Colon (tissue), 2 donors: ENCODE measurements around the gene TRMT61A.

Source experiments
- FAIRE-seq: peaks from 2 replicates; lab custom pipeline; 2012; peaks lifted over from hg19 to GRCh38; lab: Jason Lieb, UNC
- donor health status: control.
- donor health status: control.

The TRMT61A gene

GRCh38 chr14:103528587-103529382 is at the start of gene TRMT61A:
Gene TRMT61A (plus strand): TSS chr14:103529196. CDS start chr14:103529979, 783 bp downstream.
- no peak for FAIRE-seq

- FAIRE-seq, result no peak
These were observed 48.4 kb upstream of the TRMT61A start for GRCh38 chr14:103480595-103480994.

- no peak for FAIRE-seq
These were observed 45.4 kb upstream of the TRMT61A start for GRCh38 chr14:103483600-103483999.

- FAIRE-seq, result no peak
These were observed 43.5 kb upstream of the TRMT61A start for GRCh38 chr14:103485504-103485903.

- no peak for FAIRE-seq
These were observed 40.9 kb upstream of the TRMT61A start for GRCh38 chr14:103488071-103488470.

- no peak for FAIRE-seq
These were observed 40.0 kb upstream of the TRMT61A start for GRCh38 chr14:103488960-103489359.

GRCh38 chr14:103489621-103490020 is 39.4 kb upstream of the TRMT61A start:
- FAIRE-seq, result no peak

GRCh38 chr14:103491691-103492090 is 37.3 kb upstream of the TRMT61A start:
- no peak for FAIRE-seq

- no peak for FAIRE-seq
These were observed 36.7 kb upstream of the TRMT61A start for GRCh38 chr14:103492156-103492925.

GRCh38 chr14:103495854-103496253 is 33.1 kb upstream of the TRMT61A start:
- no peak for FAIRE-seq

- no peak for FAIRE-seq
These were observed 32.2 kb upstream of the TRMT61A start for GRCh38 chr14:103496776-103497175.

- no peak for FAIRE-seq
These were observed 29.3 kb upstream of the TRMT61A start for GRCh38 chr14:103499709-103500108.

- FAIRE-seq, result no peak
These were observed 28.6 kb upstream of the TRMT61A start for GRCh38 chr14:103500148-103500990.

- FAIRE-seq, result no peak
These were observed 27.7 kb upstream of the TRMT61A start for GRCh38 chr14:103501041-103501870.

- FAIRE-seq, result no peak
These were observed 26.9 kb upstream of the TRMT61A start for GRCh38 chr14:103501921-103502669.

- FAIRE-seq, result no peak
These were observed 26.1 kb upstream of the TRMT61A start for GRCh38 chr14:103502877-103503276.

GRCh38 chr14:103503296-103503695 is 25.7 kb upstream of the TRMT61A start:
- no peak for FAIRE-seq

- FAIRE-seq, result no peak
These were observed 23.9 kb upstream of the TRMT61A start for GRCh38 chr14:103504991-103505565.

GRCh38 chr14:103507751-103508150 is 21.2 kb upstream of the TRMT61A start:
- no peak for FAIRE-seq
